GM12878 (cell line): ENCODE results near the gene TPRG1.

Source experiments
- CTCF ChIP-seq, 3 experiments: IDR thresholded peaks in 2 of 3; conservative IDR thresholded peaks in 1 of 3; 2 replicates each; pipeline ENCODE4 v1.5.1; 2011; ENCODE audit warnings: low read depth in 3 of 3, low read length in 3 of 3, mild to moderate bottlenecking in 3 of 3, control low read depth in 2 of 3, moderate library complexity in 2 of 3, inconsistent platforms in 1 of 3, mixed read lengths in 1 of 3; ENCODE audit not compliant: control insufficient read depth in 2 of 3, insufficient read depth in 1 of 3; ENCODE audit errors: extremely low read depth in 1 of 3
- EP300 ChIP-seq, 2 experiments: fragments of 150-350 bp in 1 of 2; IDR thresholded peaks; 2 replicates each; pipeline ENCODE4 v1.6.1; 2011 to 2012; ENCODE audit warnings: low read depth in 2 of 2, low read length in 2 of 2, borderline replicate concordance in 1 of 2, improper control_type of control experiment in 1 of 2, inconsistent platforms in 1 of 2; ENCODE audit not compliant: control insufficient read depth in 1 of 2
- MYC ChIP-seq: IDR thresholded peaks from 2 replicates; pipeline ENCODE4 v1.6.1; 2011; ENCODE audit warnings: mild to moderate bottlenecking, low read length, moderate library complexity, inconsistent platforms; ENCODE audit not compliant: insufficient read depth, insufficient replicate concordance, insufficient read length, severe bottlenecking
- NR2C2 ChIP-seq: IDR thresholded peaks from 2 replicates; pipeline ENCODE4 v1.6.1; 2011; ENCODE audit warnings: borderline replicate concordance, low read depth; ENCODE audit not compliant: control insufficient read depth, insufficient read length
- NRF1 ChIP-seq: conservative IDR thresholded peaks from 2 replicates; pipeline ENCODE4 v1.6.1; 2011; ENCODE audit warnings: mild to moderate bottlenecking, low read depth, low read length, improper control_type of control experiment
- POLR2A ChIP-seq: IDR thresholded peaks from 2 replicates; pipeline ENCODE4 v1.6.1; 2011; ENCODE audit warnings: low read depth, mild to moderate bottlenecking, low read length
- SMARCA5 ChIP-seq: fragments of 450-650 bp; IDR thresholded peaks from 2 replicates; pipeline ENCODE4 v1.6.1; 2017; ENCODE audit warnings: mild to moderate bottlenecking
- SMC3 ChIP-seq: IDR thresholded peaks from 2 replicates; pipeline ENCODE4 v1.6.1; 2011; ENCODE audit warnings: low read length, improper control_type of control experiment, borderline replicate concordance
- SUZ12 ChIP-seq: fragments of 200-600 bp; sonication (generic); IDR thresholded peaks from one replicate; pipeline ENCODE4 v1.6.1; 2018; ENCODE audit warnings: antibody characterized with exemption, mild to moderate bottlenecking; ENCODE audit not compliant: unreplicated experiment
- USF2 ChIP-seq: IDR thresholded peaks from 2 replicates; pipeline ENCODE4 v1.6.1; 2011; ENCODE audit warnings: low read depth, low read length, improper control_type of control experiment, borderline replicate concordance

- TF ChIP-seq CTCF (IDR thresholded peaks at IDR 0.05 in 2 of 3, conservative IDR thresholded peaks at IDR 0.05 in 1 of 3; ENCODE audit: control insufficient read depth in 2 of 3, extremely low read depth in 1 of 3, insufficient read depth in 1 of 3, low read depth in 3 of 3, low read length in 3 of 3) = no peak
- no peak for TF ChIP-seq POLR2A
- no peak for TF ChIP-seq MYC
- TF ChIP-seq SUZ12 = no peak
- no peak for TF ChIP-seq NR2C2
- TF ChIP-seq SMARCA5 = no peak
- no peak for TF ChIP-seq NRF1
- no peak for TF ChIP-seq EP300 (IDR thresholded peaks at IDR 0.05; ENCODE audit: borderline replicate concordance in 1 of 2, control insufficient read depth in 1 of 2, low read depth in 2 of 2, low read length in 2 of 2)
- no peak for TF ChIP-seq SMC3
- TF ChIP-seq USF2 = no peak
These were observed 196.6 kb downstream of the TPRG1 start for GRCh38 chr3:189368384-189368783.
